A673 (cell line): ENCODE measurements around the gene STIMATE. TPM values are rescaled to one million over a fixed set of nuclear protein-coding genes. Genes with fewer than 3 reads are reported as not detected.

ENCODE experiments used
- BruUV-seq: library from RNA; stranded (reverse); fragments of 400-500 nt; replicated peaks from 2 replicates; lab custom pipeline; 2021; lab: Mats Ljungman, UMichigan
- CTCF ChIA-PET: fragments of 300-600 bp; sonication (Branson Sonifier 250); formaldehyde crosslinking; loops from one replicate; lab custom pipeline; 2022; ENCODE audit warnings: antibody characterized with exemption; lab: Charles Lee
- POLR2A ChIA-PET: fragments of 300-600 bp; sonication (Branson Sonifier 250); formaldehyde crosslinking; loops from one replicate; lab custom pipeline; 2022; ENCODE audit warnings: antibody characterized with exemption; ENCODE audit not compliant: low non-redundant PET; lab: Charles Lee
- DNase-seq: peaks from one replicate; pipeline ENCODE4 v3.0.0-alpha.2; 2015; ENCODE audit warnings: low spot score
- H3K27ac ChIP-seq: fragments of 200-600 bp; sonication (generic); 2 replicates; pipeline ENCODE4 v1.5.1; 2016; ENCODE audit warnings: mixed run types, low read depth, mild to moderate bottlenecking, mixed read lengths, antibody characterized with exemption, low read length; ENCODE audit not compliant: poor library complexity, severe bottlenecking
- H3K27me3 ChIP-seq: fragments of 200-600 bp; sonication (generic); replicated peaks from 2 replicates; pipeline ENCODE4 v1.6.1; 2017; ENCODE audit warnings: mixed run types, low read depth, mild to moderate bottlenecking, mixed read lengths, antibody characterized with exemption, low read length; ENCODE audit not compliant: insufficient read depth, poor library complexity
- H3K36me3 ChIP-seq: fragments of 200-600 bp; sonication (generic); 2 replicates; pipeline ENCODE4 v1.6.1; 2016; ENCODE audit warnings: mixed run types, mild to moderate bottlenecking, mixed read lengths, antibody characterized with exemption, low read length; ENCODE audit not compliant: insufficient read depth, poor library complexity, severe bottlenecking
- H3K4me1 ChIP-seq: fragments of 200-600 bp; sonication (generic); 2 replicates; pipeline ENCODE4 v1.6.1; 2017; ENCODE audit warnings: mixed run types, mild to moderate bottlenecking, mixed read lengths, antibody characterized with exemption, low read length; ENCODE audit not compliant: insufficient read depth, poor library complexity, severe bottlenecking
- H3K4me3 ChIP-seq: fragments of 200-600 bp; sonication (generic); 2 replicates; pipeline ENCODE4 v1.5.1; 2016; ENCODE audit warnings: low read depth, mixed run types, mild to moderate bottlenecking, mixed read lengths, low read length; ENCODE audit not compliant: poor library complexity, severe bottlenecking
- H3K9me3 ChIP-seq: fragments of 200-600 bp; sonication (generic); 2 replicates; pipeline ENCODE4 v1.6.1; 2016; ENCODE audit warnings: mixed run types, low read depth, mild to moderate bottlenecking, mixed read lengths, antibody characterized with exemption, low read length; ENCODE audit not compliant: poor library complexity, severe bottlenecking
- EZH2 ChIP-seq: fragments of 200-600 bp; sonication (generic); IDR thresholded peaks from 2 replicates; pipeline ENCODE4 v1.6.1; 2017; ENCODE audit warnings: borderline replicate concordance, low read depth, mild to moderate bottlenecking, mixed read lengths, antibody characterized with exemption, low read length; ENCODE audit not compliant: poor library complexity, severe bottlenecking
- intact Hi-C: fragments of 100-400 bp; cut with micrococcal nuclease; formaldehyde crosslinking; loops from one replicate; pipeline ENCODE4 v1.10.0; 2022; ENCODE audit not compliant: unreplicated experiment
- total RNA-seq: library from RNA; stranded (reverse); gene quantifications from 2 replicates; pipeline ENCODE4 v1.2.3, GENCODE V29; 2021
- TF ChIP-seq, protein P1 (sequence below): fragments of 300-800, 200-600 bp; sonication (generic); conservative IDR thresholded peaks from 2 replicates; pipeline ENCODE4 v1.5.1; 2017; ENCODE audit warnings: low read depth, mild to moderate bottlenecking, antibody characterized with exemption, low read length, moderate library complexity, mixed read lengths

STIMATE gene
- total RNA-seq, 1 experiment from 2014 or later = 11.3 TPM

DNA sequence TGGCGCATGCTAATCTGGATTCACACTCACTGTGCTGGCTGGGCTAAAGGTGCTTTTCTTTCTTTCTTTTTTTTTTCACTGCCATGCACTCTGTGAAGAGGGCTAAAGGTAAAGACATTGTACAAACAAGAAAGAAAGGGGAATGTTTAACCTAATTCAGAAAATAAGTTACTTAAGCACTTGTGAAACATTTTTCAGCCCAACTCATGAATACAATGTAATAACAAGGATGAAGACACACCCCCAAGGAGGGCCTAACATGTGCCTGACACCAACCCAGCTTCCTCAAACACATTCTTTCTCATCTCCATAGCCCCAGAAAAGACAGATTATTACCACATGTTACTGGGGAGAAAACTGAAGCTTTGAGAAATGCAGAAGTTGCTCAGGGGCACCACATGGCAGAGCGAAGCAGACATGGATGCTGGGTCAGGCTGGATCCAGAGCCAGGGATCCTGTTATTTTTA, 5.7 kb downstream of the STIMATE start:
- TF ChIP-seq, protein P1, sequence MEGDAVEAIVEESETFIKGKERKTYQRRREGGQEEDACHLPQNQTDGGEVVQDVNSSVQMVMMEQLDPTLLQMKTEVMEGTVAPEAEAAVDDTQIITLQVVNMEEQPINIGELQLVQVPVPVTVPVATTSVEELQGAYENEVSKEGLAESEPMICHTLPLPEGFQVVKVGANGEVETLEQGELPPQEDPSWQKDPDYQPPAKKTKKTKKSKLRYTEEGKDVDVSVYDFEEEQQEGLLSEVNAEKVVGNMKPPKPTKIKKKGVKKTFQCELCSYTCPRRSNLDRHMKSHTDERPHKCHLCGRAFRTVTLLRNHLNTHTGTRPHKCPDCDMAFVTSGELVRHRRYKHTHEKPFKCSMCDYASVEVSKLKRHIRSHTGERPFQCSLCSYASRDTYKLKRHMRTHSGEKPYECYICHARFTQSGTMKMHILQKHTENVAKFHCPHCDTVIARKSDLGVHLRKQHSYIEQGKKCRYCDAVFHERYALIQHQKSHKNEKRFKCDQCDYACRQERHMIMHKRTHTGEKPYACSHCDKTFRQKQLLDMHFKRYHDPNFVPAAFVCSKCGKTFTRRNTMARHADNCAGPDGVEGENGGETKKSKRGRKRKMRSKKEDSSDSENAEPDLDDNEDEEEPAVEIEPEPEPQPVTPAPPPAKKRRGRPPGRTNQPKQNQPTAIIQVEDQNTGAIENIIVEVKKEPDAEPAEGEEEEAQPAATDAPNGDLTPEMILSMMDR = no peak
- no peak for TF ChIP-seq EZH2
- intact Hi-C loops = no loop called here
- Histone ChIP-seq H3K4me3 (no peak overlapping the region), H3K27ac (no peak overlapping the region), H3K36me3 (no peaks in the 10 kb centered on the region), H3K9me3 (no peaks in the 10 kb centered on the region), H3K27me3 (no peaks in the 10 kb centered on the region), H3K4me1 (no peaks in the 10 kb centered on the region)
- DNase-seq = no peak
- ChIA-PET POLR2A (interaction anchor here (0.6 kb wide), 1 partner anchor 459 kb away, joined by 3 read pairs; no protein-coding TSS in a partner anchor), CTCF (no interaction called here)
- no TSS peak for BruUV-seq

DNA sequence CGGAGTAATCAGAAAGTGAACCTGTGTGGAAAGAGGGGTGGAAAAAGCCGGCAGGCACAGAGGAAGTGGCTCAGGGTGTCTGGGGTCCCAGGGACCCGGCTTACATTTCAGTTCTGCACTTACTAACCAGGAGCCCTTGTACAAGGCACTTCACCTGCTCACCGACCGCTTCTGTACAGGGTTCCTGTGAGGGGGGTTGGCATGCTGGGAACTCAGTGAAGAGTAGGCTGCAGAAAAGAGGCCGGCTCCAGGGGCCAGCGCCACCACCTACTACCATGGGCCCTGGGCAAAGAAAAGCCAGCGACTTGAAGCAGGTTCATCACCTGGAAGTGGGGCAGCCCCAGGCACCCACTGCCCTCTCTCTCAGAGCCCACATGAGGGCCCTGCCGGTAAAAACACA, 6.2 kb downstream of the STIMATE start:
- intact Hi-C loops = no loop called here
- H3K4me1 ChIP-seq = no peaks in the 10 kb centered on the region
- TF ChIP-seq, protein P1 = no peak
- TF ChIP-seq EZH2 = no peak
- no peaks in the 10 kb centered on the region for H3K27me3 ChIP-seq
- H3K4me3 ChIP-seq = no peak overlapping the region
- ChIA-PET POLR2A (interaction anchor here (0.6 kb wide), 1 partner anchor 458 kb away, joined by 3 read pairs; no protein-coding TSS in a partner anchor), CTCF (no interaction called here)
- no peak for DNase-seq
- H3K27ac ChIP-seq = no peak overlapping the region
- no peaks in the 10 kb centered on the region for H3K36me3 ChIP-seq
- H3K9me3 ChIP-seq = no peaks in the 10 kb centered on the region
- BruUV-seq = no TSS peak

DNA sequence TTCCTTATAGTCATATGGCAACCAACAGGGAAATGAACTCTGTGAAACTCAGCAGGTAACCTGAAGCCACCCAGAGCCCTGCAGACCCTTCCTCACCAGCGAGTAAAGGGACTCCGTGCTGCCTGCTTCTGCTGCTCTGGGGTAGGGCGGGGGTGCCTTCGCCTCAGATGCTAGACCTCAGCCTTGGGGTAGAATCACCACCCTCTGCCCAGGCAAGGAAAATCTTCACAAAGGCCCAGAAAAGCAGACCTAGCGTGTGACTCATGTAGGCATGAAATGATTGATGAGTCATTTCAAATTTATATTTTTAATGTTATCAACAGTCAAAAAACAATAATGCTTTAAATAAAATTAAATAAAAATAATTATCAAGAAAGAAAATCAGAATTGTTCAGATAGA, 6.6 kb downstream of the STIMATE start:
- no peak overlapping the region for H3K27ac ChIP-seq
- no peaks in the 10 kb centered on the region for H3K9me3 ChIP-seq
- H3K4me3 ChIP-seq = no peak overlapping the region
- TF ChIP-seq, protein P1 = no peak
- no peak for TF ChIP-seq EZH2
- H3K36me3 ChIP-seq = no peaks in the 10 kb centered on the region
- intact Hi-C loops = no loop called here
- ChIA-PET POLR2A (no interaction called here), CTCF (no interaction called here)
- BruUV-seq = no TSS peak
- no peak for DNase-seq
- H3K27me3 ChIP-seq = no peaks in the 10 kb centered on the region
- H3K4me1 ChIP-seq = no peaks in the 10 kb centered on the region
